AG10803 (cell line): ENCODE data around the gene SPACA6.

Source experiments
- DNase-seq: peaks from one replicate; pipeline ENCODE4 v3.0.0; 2010; ENCODE audit warnings: low read depth
- H3K4me3 ChIP-seq: 2 replicates; pipeline ENCODE4 v1.5.1; 2011; ENCODE audit warnings: mild to moderate bottlenecking, low read length, control low read depth
- TF ChIP-seq, protein P1 (sequence below): conservative IDR thresholded peaks from 2 replicates; pipeline ENCODE4 v1.5.1; 2011; ENCODE audit warnings: mild to moderate bottlenecking, low read length, control low read depth, inconsistent platforms

SPACA6 gene

DNA sequence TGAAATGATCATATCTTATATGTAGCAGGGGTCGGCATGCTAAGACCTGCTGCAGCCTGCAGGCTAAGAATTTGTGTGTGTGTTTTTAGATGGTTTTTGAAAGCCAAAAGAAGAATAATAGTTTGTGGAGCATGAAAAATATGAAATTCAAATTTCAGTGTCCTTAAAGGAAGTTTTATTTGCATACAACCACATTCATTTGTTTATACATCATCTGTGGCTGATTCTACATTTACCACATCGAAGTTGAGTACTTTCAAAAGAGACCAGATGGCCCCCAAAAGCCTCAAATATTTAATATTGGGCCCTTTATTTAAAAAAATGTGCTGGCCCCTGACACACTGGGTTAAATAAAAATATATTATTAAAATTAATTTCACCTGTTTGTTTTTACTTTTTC lies 29.4 kb downstream of the SPACA6 start:
- TF ChIP-seq, protein P1, sequence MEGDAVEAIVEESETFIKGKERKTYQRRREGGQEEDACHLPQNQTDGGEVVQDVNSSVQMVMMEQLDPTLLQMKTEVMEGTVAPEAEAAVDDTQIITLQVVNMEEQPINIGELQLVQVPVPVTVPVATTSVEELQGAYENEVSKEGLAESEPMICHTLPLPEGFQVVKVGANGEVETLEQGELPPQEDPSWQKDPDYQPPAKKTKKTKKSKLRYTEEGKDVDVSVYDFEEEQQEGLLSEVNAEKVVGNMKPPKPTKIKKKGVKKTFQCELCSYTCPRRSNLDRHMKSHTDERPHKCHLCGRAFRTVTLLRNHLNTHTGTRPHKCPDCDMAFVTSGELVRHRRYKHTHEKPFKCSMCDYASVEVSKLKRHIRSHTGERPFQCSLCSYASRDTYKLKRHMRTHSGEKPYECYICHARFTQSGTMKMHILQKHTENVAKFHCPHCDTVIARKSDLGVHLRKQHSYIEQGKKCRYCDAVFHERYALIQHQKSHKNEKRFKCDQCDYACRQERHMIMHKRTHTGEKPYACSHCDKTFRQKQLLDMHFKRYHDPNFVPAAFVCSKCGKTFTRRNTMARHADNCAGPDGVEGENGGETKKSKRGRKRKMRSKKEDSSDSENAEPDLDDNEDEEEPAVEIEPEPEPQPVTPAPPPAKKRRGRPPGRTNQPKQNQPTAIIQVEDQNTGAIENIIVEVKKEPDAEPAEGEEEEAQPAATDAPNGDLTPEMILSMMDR = no peak
- H3K4me3 ChIP-seq = no peak overlapping the region

DNA sequence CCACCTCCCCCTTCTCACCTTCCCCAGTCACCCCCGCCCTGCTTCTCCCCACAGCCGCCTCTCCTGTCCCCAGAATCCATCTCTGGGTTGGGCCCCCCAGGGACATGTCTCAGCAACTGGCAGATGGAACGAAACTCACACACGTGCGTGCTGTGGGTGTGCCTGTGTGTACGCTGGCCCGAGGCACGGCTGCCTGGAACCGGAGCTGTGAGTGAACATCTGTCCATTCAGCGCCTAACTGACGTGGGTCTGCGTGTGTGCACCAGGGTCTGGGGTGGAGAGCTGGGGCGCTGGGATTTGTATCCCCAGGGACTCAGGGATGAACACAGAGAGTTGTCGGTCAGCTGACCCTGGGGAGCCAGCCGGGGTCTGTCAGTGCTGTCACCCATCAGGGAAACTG lies 31.4 kb downstream of the SPACA6 start:
- DNase-seq = no peak
- TF ChIP-seq, protein P1 = no peak
- no peak overlapping the region for H3K4me3 ChIP-seq

More for the DNA sequence above, 29.4 kb downstream of the SPACA6 start:
- DNase-seq = no peak

DNA sequence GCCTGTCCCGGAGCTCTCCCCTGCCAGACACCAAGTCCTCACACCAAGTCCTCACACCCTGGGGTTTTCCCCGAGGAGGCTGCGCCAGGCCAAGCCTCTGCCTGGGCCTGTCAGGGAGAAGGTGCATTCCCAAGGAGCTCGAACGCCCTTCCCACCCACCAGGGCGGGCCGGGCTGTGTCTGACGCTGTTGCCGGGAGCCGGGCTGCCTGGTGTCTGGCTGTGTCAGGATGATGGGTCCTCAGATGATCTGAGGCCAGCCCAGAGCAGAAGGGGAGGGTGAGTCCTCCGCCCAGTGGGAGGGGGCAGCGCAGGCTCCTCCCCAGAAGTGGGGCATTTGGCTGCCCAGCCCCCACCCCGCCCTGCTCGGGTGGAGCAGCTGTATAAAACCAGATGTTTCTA lies 32.9 kb downstream of the SPACA6 start:
- TF ChIP-seq, protein P1 = no peak
- peak; percentile 93 for DNase-seq
- no peak overlapping the region for H3K4me3 ChIP-seq

DNA sequence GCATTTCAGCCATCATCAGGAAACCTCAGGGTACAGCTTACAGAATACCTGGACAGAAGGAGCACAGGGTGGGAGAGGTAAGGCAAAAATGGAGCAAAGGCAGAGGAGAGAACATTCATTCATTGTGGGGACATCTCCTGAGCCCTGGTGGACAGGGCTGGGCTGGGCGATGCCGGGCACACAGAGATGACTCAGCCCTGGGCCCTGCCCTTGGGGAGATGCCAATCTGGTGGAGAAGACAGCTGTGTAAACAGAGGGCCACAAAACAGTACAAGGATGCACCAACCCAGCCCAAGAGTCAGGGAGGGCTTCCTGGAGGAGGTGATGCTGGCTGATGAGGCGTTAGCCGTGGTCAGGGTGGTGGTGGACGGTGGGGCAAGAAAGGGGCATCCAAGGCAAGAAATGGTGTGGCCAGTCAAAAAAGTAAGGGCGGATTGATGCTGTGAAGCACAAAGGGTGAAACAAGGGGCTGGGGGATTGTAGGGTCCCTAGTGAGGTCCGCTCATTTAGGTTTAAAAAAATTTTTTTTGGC lies 34.3 kb downstream of the SPACA6 start:
- TF ChIP-seq, protein P1 = no peak
- no peak overlapping the region for H3K4me3 ChIP-seq
- peak; percentile 79 for DNase-seq

DNA sequence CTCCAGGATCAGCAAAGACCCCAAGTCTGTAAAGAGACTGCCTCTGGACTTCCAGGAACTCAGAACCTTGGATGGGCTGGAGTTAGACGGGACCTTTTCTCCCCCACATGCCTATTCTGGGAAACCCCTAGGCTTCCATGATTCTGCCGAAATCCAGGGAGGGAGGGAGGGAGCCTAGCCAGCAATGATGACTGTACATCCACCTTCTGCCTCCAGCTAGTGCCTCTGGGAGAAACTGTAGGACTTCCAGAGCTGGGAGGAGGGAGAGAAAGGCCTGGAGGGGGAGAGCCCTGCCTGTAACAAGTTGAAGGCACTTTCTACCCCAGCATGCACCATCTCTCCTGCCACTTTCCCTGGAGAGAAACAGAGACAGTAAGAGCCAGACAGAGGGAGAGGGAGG lies 36.7 kb downstream of the SPACA6 start:
- TF ChIP-seq, protein P1 = no peak
- peak; percentile 68 for DNase-seq
- no peak overlapping the region for H3K4me3 ChIP-seq

DNA sequence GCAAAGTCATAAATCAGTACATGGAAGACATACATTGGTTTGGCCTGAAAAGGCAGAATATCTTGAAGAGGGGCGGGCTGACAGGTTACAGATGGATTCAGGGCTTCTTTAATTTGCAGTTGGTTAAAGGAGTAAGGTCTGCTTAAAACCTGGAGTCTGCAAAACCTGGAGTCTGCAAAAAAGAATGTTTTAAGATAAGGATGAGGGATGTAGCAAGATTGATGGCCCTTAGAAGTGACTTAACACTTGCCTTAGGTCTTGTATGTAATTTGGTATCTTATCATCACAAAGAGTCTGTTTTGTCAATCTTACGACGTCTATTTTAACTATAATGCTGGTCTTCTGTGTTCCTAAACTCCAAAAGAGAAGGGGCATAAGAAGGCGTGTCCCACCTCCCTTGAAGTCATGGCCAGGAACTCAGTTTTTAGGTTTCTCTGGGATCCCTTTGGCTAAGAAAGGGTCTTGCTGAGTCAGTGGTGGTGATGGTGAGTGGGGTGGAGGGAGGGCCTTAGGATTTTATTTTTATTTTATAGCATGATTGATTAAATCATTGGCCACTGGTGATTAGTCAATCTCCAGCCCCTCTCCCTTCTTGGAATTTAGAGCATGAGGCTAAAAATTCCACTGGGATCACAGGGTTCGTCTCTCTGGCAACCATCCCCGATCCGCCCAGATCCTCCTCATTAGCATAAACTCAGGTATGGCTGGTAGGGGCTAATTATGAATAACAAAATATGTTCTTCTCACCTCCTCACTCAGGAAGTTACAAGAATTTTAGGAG lies 40.8 kb downstream of the SPACA6 start:
- no peak for DNase-seq
- TF ChIP-seq, protein P1 = no peak

More for the DNA sequence above, 40.8 kb downstream of the SPACA6 start:
- no peak overlapping the region for H3K4me3 ChIP-seq
